Testis (tissue), 2 donors: ENCODE measurements around the gene ZNF423.

Experiments used
- POLR2A ChIP-seq: fragments of 450-650 bp; IDR thresholded peaks from one replicate; pipeline ENCODE4 v1.6.1; 2017; ENCODE audit warnings: antibody characterized with exemption, mild to moderate bottlenecking, moderate library complexity
- TF ChIP-seq, protein P1 (sequence below), 3 experiments: fragments of 450-650 bp in 2 of 3; fragments of 200-600 bp in 1 of 3; sonication (generic) in 1 of 3; IDR thresholded peaks; one replicate each; pipeline ENCODE4 v1.5.1; 2016 to 2019; ENCODE audit warnings: antibody characterized with exemption in 3 of 3, mild to moderate bottlenecking in 2 of 3, moderate library complexity in 1 of 3

DNA sequence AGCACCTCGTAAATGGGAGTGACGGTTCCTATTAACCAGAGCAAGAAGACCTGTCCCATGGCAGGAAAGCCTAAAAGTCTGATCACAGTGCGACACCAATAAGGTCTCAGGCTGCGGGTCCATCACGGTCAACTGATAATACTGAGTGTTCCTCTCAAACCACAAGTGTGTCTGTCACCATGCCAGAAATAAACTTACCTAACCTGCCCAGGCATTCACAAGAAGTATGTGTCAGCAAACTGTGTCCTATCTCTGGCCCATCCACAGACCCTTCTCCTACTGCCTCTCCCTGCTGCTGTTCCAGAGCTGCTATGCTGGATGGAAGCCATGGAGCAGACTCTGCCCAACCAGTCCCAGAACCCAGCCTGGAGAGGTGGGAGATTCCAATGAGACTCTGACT, 73.5 kb downstream of the ZNF423 start:
- TF ChIP-seq, protein P1, sequence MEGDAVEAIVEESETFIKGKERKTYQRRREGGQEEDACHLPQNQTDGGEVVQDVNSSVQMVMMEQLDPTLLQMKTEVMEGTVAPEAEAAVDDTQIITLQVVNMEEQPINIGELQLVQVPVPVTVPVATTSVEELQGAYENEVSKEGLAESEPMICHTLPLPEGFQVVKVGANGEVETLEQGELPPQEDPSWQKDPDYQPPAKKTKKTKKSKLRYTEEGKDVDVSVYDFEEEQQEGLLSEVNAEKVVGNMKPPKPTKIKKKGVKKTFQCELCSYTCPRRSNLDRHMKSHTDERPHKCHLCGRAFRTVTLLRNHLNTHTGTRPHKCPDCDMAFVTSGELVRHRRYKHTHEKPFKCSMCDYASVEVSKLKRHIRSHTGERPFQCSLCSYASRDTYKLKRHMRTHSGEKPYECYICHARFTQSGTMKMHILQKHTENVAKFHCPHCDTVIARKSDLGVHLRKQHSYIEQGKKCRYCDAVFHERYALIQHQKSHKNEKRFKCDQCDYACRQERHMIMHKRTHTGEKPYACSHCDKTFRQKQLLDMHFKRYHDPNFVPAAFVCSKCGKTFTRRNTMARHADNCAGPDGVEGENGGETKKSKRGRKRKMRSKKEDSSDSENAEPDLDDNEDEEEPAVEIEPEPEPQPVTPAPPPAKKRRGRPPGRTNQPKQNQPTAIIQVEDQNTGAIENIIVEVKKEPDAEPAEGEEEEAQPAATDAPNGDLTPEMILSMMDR (IDR thresholded peaks at IDR 0.05), result no peak
- TF ChIP-seq POLR2A, result no peak
